Activated CD4-positive, alpha-beta T cell treated with anti-CD3 and anti-CD28 coated beads for 48 hours (primary cell): ENCODE measurements around the gene MEF2A.

Experiments
- DNase-seq: peaks from one replicate; pipeline ENCODE4 v3.0.0-alpha.2; 2020

The MEF2A gene

GRCh38 chr15:99564221-99565048 is 1.3 kb upstream of the MEF2A start:
- DNase-seq: no peak

GRCh38 chr15:99565049-99565298 is 810 bp upstream of the MEF2A start:
- no peak for DNase-seq

- peak; percentile 32 for DNase-seq
Measured at GRCh38 chr15:99566157-99566897, 543 bp downstream of the MEF2A start.

GRCh38 chr15:99568625-99569352 is 3.0 kb downstream of the MEF2A start:
- no peak for DNase-seq

GRCh38 chr15:99571299-99571698 is 5.5 kb downstream of the MEF2A start:
- no peak for DNase-seq

GRCh38 chr15:99574048-99574447 is 8.3 kb downstream of the MEF2A start:
- no peak for DNase-seq

- DNase-seq: no peak
Measured at GRCh38 chr15:99574502-99574901, 8.7 kb downstream of the MEF2A start.

- no peak for DNase-seq
Measured at GRCh38 chr15:99578809-99579208, 13.0 kb downstream of the MEF2A start.

GRCh38 chr15:99580076-99580475 is 14.3 kb downstream of the MEF2A start:
- DNase-seq: no peak

GRCh38 chr15:99582508-99582960 is 16.8 kb downstream of the MEF2A start:
- DNase-seq: no peak

GRCh38 chr15:99584081-99584600 is 18.4 kb downstream of the MEF2A start:
- no peak for DNase-seq

- no peak for DNase-seq
Measured at GRCh38 chr15:99586121-99586520, 20.3 kb downstream of the MEF2A start.

- no peak for DNase-seq
Measured at GRCh38 chr15:99589801-99590200, 24.0 kb downstream of the MEF2A start.

GRCh38 chr15:99590913-99591646 is 25.3 kb downstream of the MEF2A start:
- DNase-seq: no peak

GRCh38 chr15:99592145-99592791 is 26.5 kb downstream of the MEF2A start:
- no peak for DNase-seq

GRCh38 chr15:99593070-99593469 is 27.3 kb downstream of the MEF2A start:
- DNase-seq: no peak

GRCh38 chr15:99594916-99595315 is 29.1 kb downstream of the MEF2A start:
- no peak for DNase-seq

- no peak for DNase-seq
Measured at GRCh38 chr15:99598296-99598695, 32.5 kb downstream of the MEF2A start.

GRCh38 chr15:99603828-99604227 is 38.0 kb downstream of the MEF2A start:
- no peak for DNase-seq

GRCh38 chr15:99604865-99605264 is 39.1 kb downstream of the MEF2A start:
- DNase-seq: no peak

- no peak for DNase-seq
Measured at GRCh38 chr15:99605490-99605931, 39.7 kb downstream of the MEF2A start.

- no peak for DNase-seq
Measured at GRCh38 chr15:99605990-99606389, 40.2 kb downstream of the MEF2A start.
